Lower leg skin (tissue), 3 donors: ENCODE results near the gene HAVCR2.

Experiments used
- CTCF ChIP-seq, 3 donors: fragments of 450-650 bp; IDR thresholded peaks; one replicate each; pipeline ENCODE4 v1.5.1; 2016; ENCODE audit warnings: antibody characterized with exemption in 3 of 3, mild to moderate bottlenecking in 3 of 3, moderate library complexity in 2 of 3
- POLR2A ChIP-seq, 2 donors: fragments of 450-650 bp; IDR thresholded peaks; one replicate each; pipeline ENCODE4 v1.6.1; 2016 to 2017; ENCODE audit warnings: antibody characterized with exemption in 2 of 2, mild to moderate bottlenecking in 1 of 2, moderate library complexity in 1 of 2

GRCh38 chr5:157155297-157155696, 46.5 kb upstream of the HAVCR2 start:
- TF ChIP-seq CTCF (IDR thresholded peaks at IDR 0.05): no peak
- TF ChIP-seq POLR2A (IDR thresholded peaks at IDR 0.05): no peak
